Right lobe of liver (tissue), 6 donors: Measurements from ENCODE around the gene SEPTIN11. TPM values are rescaled to one million over a fixed set of nuclear protein-coding genes. Genes with fewer than 3 reads are reported as not detected.

Experiments
- ATAC-seq, 4 donors: fragments of 200-7000 bp; cut with Tn5 transposase; one replicate each; pipeline ENCODE4 v1.9.1; 2020; ENCODE audit warnings: mild to moderate bottlenecking in 4 of 4, moderate library complexity in 4 of 4
- DNase-seq, 3 donors: peaks; one replicate each; pipeline ENCODE4 v3.0.0-alpha.2; 2020
- H3K27ac ChIP-seq, 3 donors: fragments of 200-600 bp; one replicate each; pipeline ENCODE4 v1.8.0; 2022
- H3K27me3 ChIP-seq, 2 donors: fragments of 200-600 bp; one replicate each; pipeline ENCODE4 v1.8.0; 2022
- H3K36me3 ChIP-seq, 4 donors: fragments of 200-600 bp; sonication (generic) in 1 of 4; one replicate each; pipeline versions ENCODE4 v1.5.1 to v1.8.0; 2017 to 2022; ENCODE audit warnings: control low read depth in 1 of 4
- H3K4me1 ChIP-seq, 4 donors: fragments of 200-600 bp; sonication (generic) in 1 of 4; one replicate each; pipeline versions ENCODE4 v1.5.1 to v1.8.0; 2017 to 2022; ENCODE audit warnings: control low read depth in 1 of 4
- H3K4me3 ChIP-seq, 3 donors: fragments of 200-600 bp; one replicate each; pipeline ENCODE4 v1.8.0; 2022
- H3K9me3 ChIP-seq, 4 donors: fragments of 200-600 bp; sonication (generic) in 1 of 4; one replicate each; pipeline versions ENCODE4 v1.5.1 to v1.8.0; 2017 to 2022; ENCODE audit warnings: control low read depth in 1 of 4
- CTCF ChIP-seq, 4 donors: fragments of 200-600 bp in 3 of 4; fragments of 450-650 bp in 1 of 4; IDR thresholded peaks; one replicate each; pipeline versions ENCODE4 v1.5.1 to v1.8.0; 2016 to 2022; ENCODE audit warnings: antibody characterized with exemption in 4 of 4, mild to moderate bottlenecking in 2 of 4
- POLR2A ChIP-seq: fragments of 450-650 bp; IDR thresholded peaks from one replicate; pipeline ENCODE4 v1.6.1; 2017; ENCODE audit warnings: antibody characterized with exemption, mild to moderate bottlenecking
- WGBS: methylation state at CpG from one replicate; pipeline ENCODE4 v1.1.6; 2018; ENCODE audit warnings: low coverage, low lambda C conversion rate; ENCODE audit not compliant: insufficient coverage; ENCODE audit errors: missing lambda C conversion rate; 5-methylcytosine and 5-hydroxymethylcytosine counted together
- intact Hi-C, 2 donors: fragments of 100-400 bp; cut with DNase I; formaldehyde crosslinking; loops; one replicate each; pipeline versions ENCODE4 v1.11.2 to v1.14.1; 2022
- total RNA-seq, 6 experiments: library from RNA; depleted of rRNA in 2 of 6; stranded (reverse); fragments of >200 nt in 2 of 6; fragmentation: NEBNext Ultra II Directional in 3 of 6; extraction: Animal tissue kit (Norgen Biotek cat#: 25700) in 3 of 6; gene quantifications; one replicate each; pipeline versions ENCODE4 v1.1.0 to v1.2.4, GENCODE V29; 2016 to 2023
- donor health status: DM: no; HTN: yes; CAD: no.
- donor health status: DM: no; HTN: no; CAD: no.
- donor health status: DM: no; HTN: no; CAD: no.
- donor health status: DM: no; HTN: yes; CAD: no.
- donor health status: DM: no; HTN: yes; CAD: no.

Gene SEPTIN11
- total RNA-seq, 6 experiments from 2014 or later, result 33.4 to 116 (median 41.8) TPM

GRCh38 chr4:76968937-76969336 lies 19.4 kb downstream of the SEPTIN11 start:
- ATAC-seq, result no peak
- Histone ChIP-seq H3K27me3 (no peaks in the 10 kb centered on the region), H3K4me3 (no peak overlapping the region), H3K27ac (no peak overlapping the region), H3K36me3 (no peaks in the 10 kb centered on the region), H3K9me3 (no peaks in the 10 kb centered on the region), H3K4me1 (peaks cover 0 to 5% (median 0%) of the 10 kb centered on the region in 4 donors)
- TF ChIP-seq POLR2A (no peak), CTCF (IDR thresholded peaks at IDR 0.05) (no peak)
- DNase-seq, result no peak
- intact Hi-C loops, result no loop called here
- 91% methylated on average over 4 of the region's 4 CpGs for WGBS

GRCh38 chr4:76969495-76969894 lies 19.9 kb downstream of the SEPTIN11 start:
- DNase-seq (no peak), ATAC-seq (no peak)
- H3K36me3 ChIP-seq, result no peaks in the 10 kb centered on the region
- intact Hi-C loops, result no loop called here
- H3K4me3 ChIP-seq, result no peak overlapping the region
- no peak for TF ChIP-seq POLR2A
- TF ChIP-seq CTCF (IDR thresholded peaks at IDR 0.05), result no peak
- no peak overlapping the region for H3K27ac ChIP-seq
- WGBS, result 81% methylated on average over 3 of the region's 3 CpGs
- H3K4me1 ChIP-seq, result peaks cover 0 to 5% (median 0%) of the 10 kb centered on the region in 4 donors
- no peaks in the 10 kb centered on the region for H3K27me3 ChIP-seq
- H3K9me3 ChIP-seq, result no peaks in the 10 kb centered on the region

- Histone ChIP-seq H3K36me3 (no peaks in the 10 kb centered on the region), H3K27me3 (no peaks in the 10 kb centered on the region), H3K4me1 (peaks cover 0 to 5% (median 0%) of the 10 kb centered on the region in 4 donors), H3K4me3 (no peak overlapping the region), H3K27ac (no peak overlapping the region), H3K9me3 (no peaks in the 10 kb centered on the region)
- no peak for ATAC-seq
- TF ChIP-seq POLR2A, result no peak
- no peak for TF ChIP-seq CTCF (IDR thresholded peaks at IDR 0.05)
- 90% methylated on average over 5 of the region's 5 CpGs for WGBS
- no peak for DNase-seq
- intact Hi-C loops, result no loop called here
These were observed 20.5 kb downstream of the SEPTIN11 start for GRCh38 chr4:76969941-76970529.

- ATAC-seq (no peak), DNase-seq (no peak)
- TF ChIP-seq POLR2A, result no peak
- no peak for TF ChIP-seq CTCF (IDR thresholded peaks at IDR 0.05)
- no peak overlapping the region for H3K27ac ChIP-seq
- H3K9me3 ChIP-seq, result no peaks in the 10 kb centered on the region
- intact Hi-C loops, result no loop called here
- H3K27me3 ChIP-seq, result no peaks in the 10 kb centered on the region
- H3K36me3 ChIP-seq, result no peaks in the 10 kb centered on the region
- H3K4me3 ChIP-seq, result no peak overlapping the region
- H3K4me1 ChIP-seq, result peaks cover 0 to 5% (median 0%) of the 10 kb centered on the region in 4 donors
- WGBS, result 100% methylated on average over 1 of the region's 1 CpG
These were observed 22.8 kb downstream of the SEPTIN11 start for GRCh38 chr4:76972306-76972705.

- H3K9me3 ChIP-seq, result no peaks in the 10 kb centered on the region
- 88% methylated on average over 2 of the region's 2 CpGs for WGBS
- H3K27ac ChIP-seq, result no peak overlapping the region
- H3K36me3 ChIP-seq, result no peaks in the 10 kb centered on the region
- no peak for TF ChIP-seq CTCF (IDR thresholded peaks at IDR 0.05)
- no peak for TF ChIP-seq POLR2A
- ATAC-seq (no peak), DNase-seq (no peak)
- no peak overlapping the region for H3K4me3 ChIP-seq
- H3K27me3 ChIP-seq, result no peaks in the 10 kb centered on the region
- intact Hi-C loops, result no loop called here
- H3K4me1 ChIP-seq, result peaks cover 0 to 5% (median 0%) of the 10 kb centered on the region in 4 donors
These were observed 24.6 kb downstream of the SEPTIN11 start for GRCh38 chr4:76974150-76974549.
